NCI-H1436 (cell line): ENCODE results near the gene CHST1.

Experiments used
- DNase-seq: peaks from one replicate; lab custom pipeline; 2025; lab: John Stamatoyannopoulos, UW

The CHST1 gene

DNA sequence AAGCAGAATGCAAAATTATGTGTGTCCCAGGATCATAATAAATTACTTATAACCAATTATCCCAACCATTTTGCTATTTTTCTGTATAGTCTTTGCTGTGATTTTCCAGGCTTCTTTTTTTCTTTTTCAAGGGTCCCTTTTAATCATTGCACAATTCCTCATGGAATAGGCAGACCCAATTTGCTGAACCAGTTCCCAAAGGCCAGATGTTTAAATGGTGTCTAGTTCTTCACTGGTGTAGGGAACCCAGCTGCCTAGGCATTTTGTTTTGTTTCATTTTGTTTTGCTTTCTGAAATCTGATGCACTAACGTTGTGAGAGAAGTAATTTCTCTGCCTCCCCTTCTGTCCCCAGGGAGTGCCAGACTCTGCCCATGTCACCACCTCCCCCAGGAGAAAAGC is 60.4 kb downstream of the CHST1 start:
- DNase-seq: no peak

- DNase-seq: no peak
Measured at GRCh38 chr11:45603946-45604682, 61.3 kb downstream of the CHST1 start.

GRCh38 chr11:45599161-45599943 is 66.1 kb downstream of the CHST1 start:
- no peak for DNase-seq
